Ishikawa (cell line): ENCODE measurements around the gene FHL2.

Source experiments
- CEBPB ChIP-seq: IDR thresholded peaks from 2 replicates; pipeline ENCODE4 v1.6.1; 2012
- EGR1 ChIP-seq: IDR thresholded peaks from 2 replicates; pipeline ENCODE4 v1.6.1; 2012
- NFIC ChIP-seq: IDR thresholded peaks from 2 replicates; pipeline ENCODE4 v1.6.1; 2012
- RAD21 ChIP-seq: IDR thresholded peaks from 2 replicates; pipeline ENCODE4 v1.6.1; 2012; ENCODE audit warnings: low read depth
- TF ChIP-seq, protein P1 (sequence below): IDR thresholded peaks from 2 replicates; pipeline ENCODE4 v1.6.1; 2012
- TF ChIP-seq, protein P2 (sequence below): IDR thresholded peaks from 2 replicates; pipeline ENCODE4 v1.6.1; 2012

DNA sequence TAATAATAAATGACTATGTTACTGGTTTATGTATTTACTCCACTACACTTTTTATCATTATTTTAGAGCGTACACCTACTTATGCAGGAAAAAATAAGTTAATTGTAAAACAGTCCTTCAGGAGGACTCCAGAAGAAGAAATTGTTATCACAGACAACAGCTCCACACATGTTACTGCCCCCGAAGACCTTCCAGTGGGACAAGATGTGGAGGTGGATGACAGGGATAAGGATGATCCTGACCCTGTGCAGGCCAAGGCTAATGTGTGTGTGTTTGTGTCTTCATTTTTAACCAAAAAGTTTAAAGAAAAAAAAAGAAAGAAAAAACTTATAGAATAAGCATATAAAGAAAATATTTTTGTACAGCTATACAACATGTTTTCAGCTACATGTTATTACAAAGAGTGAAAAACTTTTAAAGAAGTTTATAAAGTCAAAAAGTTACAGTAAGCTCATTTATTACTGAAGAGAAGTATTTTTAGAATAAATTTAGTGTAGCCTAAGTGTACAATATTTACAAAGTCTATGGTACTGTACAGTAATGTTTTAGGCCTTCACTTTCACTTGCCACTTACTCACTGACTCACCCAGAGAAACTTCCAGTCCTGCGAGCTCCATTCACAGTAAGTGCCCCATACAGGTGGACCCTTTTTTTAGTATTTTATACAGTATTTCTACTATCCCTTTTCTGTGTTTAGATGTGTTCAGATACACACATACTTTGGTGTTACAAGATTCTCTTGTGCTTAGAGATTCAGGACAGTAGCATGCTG, 76.8 kb downstream of the FHL2 start:
- TF ChIP-seq, protein P1, sequence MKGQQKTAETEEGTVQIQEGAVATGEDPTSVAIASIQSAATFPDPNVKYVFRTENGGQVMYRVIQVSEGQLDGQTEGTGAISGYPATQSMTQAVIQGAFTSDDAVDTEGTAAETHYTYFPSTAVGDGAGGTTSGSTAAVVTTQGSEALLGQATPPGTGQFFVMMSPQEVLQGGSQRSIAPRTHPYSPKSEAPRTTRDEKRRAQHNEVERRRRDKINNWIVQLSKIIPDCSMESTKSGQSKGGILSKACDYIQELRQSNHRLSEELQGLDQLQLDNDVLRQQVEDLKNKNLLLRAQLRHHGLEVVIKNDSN = no peak
- TF ChIP-seq NFIC (no peak), RAD21 (no peak), CEBPB (no peak), EGR1 (no peak)
- TF ChIP-seq, protein P2, sequence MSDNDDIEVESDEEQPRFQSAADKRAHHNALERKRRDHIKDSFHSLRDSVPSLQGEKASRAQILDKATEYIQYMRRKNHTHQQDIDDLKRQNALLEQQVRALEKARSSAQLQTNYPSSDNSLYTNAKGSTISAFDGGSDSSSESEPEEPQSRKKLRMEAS = no peak
